Fibroblast of lung (primary cell): ENCODE data around the gene CYTH2.

Experiments
- CTCF ChIP-seq, 2 donors: IDR thresholded peaks in 1 of 2; conservative IDR thresholded peaks in 1 of 2; 1 replicate in 1 of 2; 2 replicates in 1 of 2; pipeline ENCODE4 v1.5.1; 2011 to 2012; ENCODE audit warnings: low read length in 2 of 2, control low read depth in 1 of 2, inconsistent platforms in 1 of 2, low read depth in 1 of 2, mild to moderate bottlenecking in 1 of 2
- EZH2 ChIP-seq: IDR thresholded peaks from 2 replicates; pipeline ENCODE4 v1.5.1; 2012; ENCODE audit warnings: low read length, control low read depth, mild to moderate bottlenecking; ENCODE audit errors: missing control alignments

- TF ChIP-seq CTCF (conservative IDR thresholded peaks at IDR 0.05 in 1 of 2, IDR thresholded peaks at IDR 0.05 in 1 of 2; ENCODE audit: low read depth in 1 of 2, low read length in 2 of 2) (no peak), EZH2 (peak; percentile 94)
Measured at GRCh38 chr19:48497728-48498594, 28.8 kb downstream of the CYTH2 start.
